Gastroesophageal sphincter (tissue), 4 donors: ENCODE data around the gene TMEM185A. TPM values are rescaled to one million over a fixed set of nuclear protein-coding genes. Genes with fewer than 3 reads are reported as not detected.
"Not testable (repeated sequence)": the region's sequence is repeated elsewhere in the genome, so short reads cannot be mapped to it uniquely, and the experiment has no call there.

Source experiments
- ATAC-seq: fragments of 150-250 bp; one replicate; pipeline ENCODE4 v1.9.1; 2016; ENCODE audit warnings: mild to moderate bottlenecking, moderate library complexity
- H3K27ac ChIP-seq, 4 donors: fragments of 200-600 bp; sonication (generic) in 3 of 4; 1 replicate in 3 of 4; 2 replicates in 1 of 4; pipeline ENCODE4 v1.5.1; 2016 to 2019
- H3K27me3 ChIP-seq: fragments of 200-600 bp; sonication (generic); one replicate; pipeline ENCODE4 v1.5.1; 2019
- H3K36me3 ChIP-seq, 2 donors: fragments of 200-600 bp; sonication (generic); one replicate each; pipeline ENCODE4 v1.5.1; 2019; ENCODE audit warnings: control low read depth in 1 of 2
- H3K4me1 ChIP-seq, 3 donors: fragments of 200-600 bp; sonication (generic); 1 replicate in 2 of 3; 2 replicates in 1 of 3; pipeline ENCODE4 v1.5.1; 2016 to 2019; ENCODE audit warnings: control low read depth in 2 of 3
- H3K4me3 ChIP-seq, 2 donors: fragments of 200-600 bp; sonication (generic); one replicate each; pipeline ENCODE4 v1.5.1; 2019; ENCODE audit warnings: mild to moderate bottlenecking in 1 of 2, moderate library complexity in 1 of 2
- H3K9me3 ChIP-seq, 3 donors: fragments of 200-600 bp; sonication (generic); one replicate each; pipeline ENCODE4 v1.5.1; 2017 to 2019; ENCODE audit warnings: control low read depth in 2 of 3
- CTCF ChIP-seq, 4 experiments: fragments of 200-600 bp in 2 of 4; fragments of 450-650 bp in 2 of 4; sonication (generic) in 1 of 4; IDR thresholded peaks; one replicate each; pipeline ENCODE4 v1.5.1; 2017 to 2019; ENCODE audit warnings: antibody characterized with exemption in 4 of 4, mild to moderate bottlenecking in 2 of 4, moderate library complexity in 2 of 4
- EP300 ChIP-seq: sonication (generic); formaldehyde crosslinking; IDR thresholded peaks from one replicate; pipeline ENCODE4 v1.6.1; 2017; ENCODE audit warnings: antibody characterized with exemption, mild to moderate bottlenecking
- POLR2A ChIP-seq, 2 donors: fragments of 450-650 bp; IDR thresholded peaks; one replicate each; pipeline ENCODE4 v1.6.1; 2017; ENCODE audit warnings: antibody characterized with exemption in 2 of 2, mild to moderate bottlenecking in 2 of 2, moderate library complexity in 1 of 2
- POLR2AphosphoS5 ChIP-seq: sonication (generic); formaldehyde crosslinking; IDR thresholded peaks from one replicate; pipeline ENCODE4 v1.6.1; 2017; ENCODE audit warnings: antibody characterized with exemption
- WGBS, 2 donors: methylation state at CpG; one replicate each; pipeline ENCODE4 v1.1.5; 2018; ENCODE audit warnings: low coverage in 1 of 2; 5-methylcytosine and 5-hydroxymethylcytosine counted together
- total RNA-seq, 4 donors: library from RNA; depleted of rRNA; stranded (reverse); fragments of >200 nt; gene quantifications; one replicate each; pipeline ENCODE4 v1.1.0, GENCODE V29; 2016

The TMEM185A gene
- total RNA-seq, 4 donors from 2014 or later, result 15.9 to 25.2 (median 20.4) TPM

GRCh38 chrX:149618871-149619270 lies 12.7 kb downstream of the TMEM185A start:
- H3K4me3 ChIP-seq, result no peak overlapping the region
- TF ChIP-seq EP300, result no peak
- no peak for TF ChIP-seq CTCF (IDR thresholded peaks at IDR 0.05)
- no peak for TF ChIP-seq POLR2AphosphoS5
- no peak for TF ChIP-seq POLR2A (IDR thresholded peaks at IDR 0.05)
- no peak for ATAC-seq
- no peaks in the 10 kb centered on the region for H3K27me3 ChIP-seq
- no peaks in the 10 kb centered on the region for H3K36me3 ChIP-seq
- H3K9me3 ChIP-seq, result no peaks in the 10 kb centered on the region
- WGBS, 2 donors, result 42 to 94% methylated on average over 3 of the region's 3 CpGs
- H3K27ac ChIP-seq, result no peak overlapping the region
- H3K4me1 ChIP-seq, result peaks cover 0 to 3% (median 0%) of the 10 kb centered on the region in 3 donors

GRCh38 chrX:149611623-149612175 lies 19.9 kb downstream of the TMEM185A start:
- no peaks in the 10 kb centered on the region for H3K4me1 ChIP-seq
- peaks cover 0 to 5% of the 10 kb centered on the region in 2 donors for H3K36me3 ChIP-seq
- H3K27me3 ChIP-seq, result no peaks in the 10 kb centered on the region
- 100% methylated on average over 1 of the region's 1 CpG for WGBS, 2 donors
- no peak for ATAC-seq
- TF ChIP-seq POLR2AphosphoS5, result no peak
- no peak for TF ChIP-seq POLR2A (IDR thresholded peaks at IDR 0.05)
- TF ChIP-seq CTCF (IDR thresholded peaks at IDR 0.05), result no peak
- TF ChIP-seq EP300, result no peak
- H3K4me3 ChIP-seq, result no peak overlapping the region
- no peaks in the 10 kb centered on the region for H3K9me3 ChIP-seq
- no peak overlapping the region for H3K27ac ChIP-seq

GRCh38 chrX:149610511-149610910 lies 21.1 kb downstream of the TMEM185A start:
- 67 to 80% methylated on average over 1 to 2 of the region's 5 CpGs for WGBS, 2 donors
- TF ChIP-seq POLR2AphosphoS5 (no peak), POLR2A (IDR thresholded peaks at IDR 0.05) (no peak), CTCF (IDR thresholded peaks at IDR 0.05) (no peak), EP300 (no peak)

GRCh38 chrX:149607699-149608098 lies 23.9 kb downstream of the TMEM185A start:
- Histone ChIP-seq H3K9me3 (no peaks in the 10 kb centered on the region), H3K36me3 (peaks cover 0 to 9% of the 10 kb centered on the region in 2 donors), H3K4me3 (no peak overlapping the region), H3K27me3 (no peaks in the 10 kb centered on the region), H3K4me1 (no peaks in the 10 kb centered on the region), H3K27ac (no peak overlapping the region)
- ATAC-seq, result no peak
- TF ChIP-seq EP300, result no peak
- TF ChIP-seq POLR2A (IDR thresholded peaks at IDR 0.05), result no peak
- TF ChIP-seq CTCF (IDR thresholded peaks at IDR 0.05), result no peak
- no peak for TF ChIP-seq POLR2AphosphoS5

More at GRCh38 chrX:149610511-149610910, 21.1 kb downstream of the TMEM185A start:
- H3K4me1 ChIP-seq, result no peaks in the 10 kb centered on the region
- no peaks in the 10 kb centered on the region for H3K9me3 ChIP-seq
- H3K27ac ChIP-seq, result no peak overlapping the region
- peaks cover 0 to 5% of the 10 kb centered on the region in 2 donors for H3K36me3 ChIP-seq
- H3K27me3 ChIP-seq, result no peaks in the 10 kb centered on the region
- ATAC-seq, result no peak
- H3K4me3 ChIP-seq, result no peak overlapping the region

- H3K4me3 ChIP-seq, H3K27me3 ChIP-seq, H3K9me3 ChIP-seq, H3K27ac ChIP-seq, H3K4me1 ChIP-seq, ATAC-seq, H3K36me3 ChIP-seq: not testable (repeated sequence)
- 82 to 86% methylated on average over 2 to 5 of the region's 7 CpGs for WGBS, 2 donors
Measured at GRCh38 chrX:149605248-149605885, 26.2 kb downstream of the TMEM185A start.

GRCh38 chrX:149598603-149599002 lies 33.0 kb downstream of the TMEM185A start:
- H3K4me3 ChIP-seq, H3K27me3 ChIP-seq, H3K36me3 ChIP-seq, H3K9me3 ChIP-seq, H3K27ac ChIP-seq, H3K4me1 ChIP-seq, ATAC-seq: not testable (repeated sequence)
- WGBS, 2 donors, result no CpG with 5 or more reads among the region's 11 CpGs

- not testable (repeated sequence) for H3K36me3 ChIP-seq, H3K4me1 ChIP-seq, H3K27me3 ChIP-seq, H3K4me3 ChIP-seq, H3K9me3 ChIP-seq, ATAC-seq, H3K27ac ChIP-seq
- no CpG with 5 or more reads among the region's 7 CpGs for WGBS, 2 donors
Measured at GRCh38 chrX:149595943-149596342, 35.6 kb downstream of the TMEM185A start.

GRCh38 chrX:149595214-149595613 lies 36.4 kb downstream of the TMEM185A start, which contains the start of gene HSFX2:
Gene HSFX2 (minus strand): TSS chrX:149595314. CDS start chrX:149594700, 614 bp downstream.
- H3K27me3 ChIP-seq, H3K27ac ChIP-seq, H3K4me1 ChIP-seq, H3K36me3 ChIP-seq, H3K4me3 ChIP-seq, ATAC-seq, H3K9me3 ChIP-seq: not testable (repeated sequence)
- no CpG with 5 or more reads among the region's 17 CpGs for WGBS, 2 donors

- not testable (repeated sequence) for H3K27me3 ChIP-seq, H3K36me3 ChIP-seq, H3K27ac ChIP-seq, H3K4me1 ChIP-seq, ATAC-seq, H3K9me3 ChIP-seq, H3K4me3 ChIP-seq
- no CpG with 5 or more reads among the region's 7 CpGs for WGBS, 2 donors
Measured at GRCh38 chrX:149590993-149591392, 40.6 kb downstream of the TMEM185A start.
